Endothelial cell of umbilical vein (primary cell): ENCODE measurements around the gene MYZAP. TPM values are rescaled to one million over a fixed set of nuclear protein-coding genes. Genes with fewer than 3 reads are reported as not detected.

Experiments used
- BruUV-seq: library from RNA; stranded (reverse); fragments of 400-500 nt; replicated peaks from 2 replicates; lab custom pipeline; 2021; lab: Mats Ljungman, UMichigan
- CTCF ChIA-PET: fragments of 300-600, 350-600 bp; sonication (Branson Sonifier 250); formaldehyde crosslinking; loops from one replicate; lab custom pipeline; 2021; ENCODE audit warnings: antibody characterized with exemption, inconsistent platforms; lab: Charles Lee
- POLR2A ChIA-PET: fragments of 300-600, 350-600 bp; sonication (Branson Sonifier 250); formaldehyde crosslinking; loops from one replicate; lab custom pipeline; 2021; ENCODE audit warnings: antibody characterized with exemption, inconsistent platforms; lab: Charles Lee
- DNase-seq: peaks from one replicate; pipeline ENCODE4 v3.0.0-alpha.2; 2011; ENCODE audit warnings: low read depth, low spot score
- FAIRE-seq: peaks from 2 replicates; lab custom pipeline; 2011; peaks lifted over from hg19 to GRCh38; lab: Jason Lieb, UNC
- H2AFZ ChIP-seq: 2 replicates; pipeline ENCODE4 v1.6.0; 2012; ENCODE audit warnings: low read depth, low read length, control low read depth, inconsistent platforms
- H3K27ac ChIP-seq: 2 replicates; pipeline ENCODE4 v1.5.1; 2011; ENCODE audit warnings: low read depth, mild to moderate bottlenecking, control low read depth, low read length, moderate library complexity; ENCODE audit not compliant: insufficient read depth
- H3K27me3 ChIP-seq, 2 experiments: 2 replicates each; pipeline versions ENCODE4 v1.6.0 to v1.6.1; 2011; ENCODE audit warnings: low read length in 2 of 2, mixed read lengths in 1 of 2; ENCODE audit not compliant: control insufficient read depth in 2 of 2, insufficient read depth in 2 of 2
- H3K36me3 ChIP-seq, 2 experiments: 2 replicates in 1 of 2; 3 replicates in 1 of 2; pipeline ENCODE4 v1.5.1; 2011; ENCODE audit warnings: low read length in 2 of 2, mild to moderate bottlenecking in 1 of 2, moderate library complexity in 1 of 2; ENCODE audit not compliant: control insufficient read depth in 2 of 2, insufficient read depth in 2 of 2; ENCODE audit errors: extremely low read depth in 1 of 2
- H3K4me1 ChIP-seq: 3 replicates; pipeline ENCODE4 v1.5.1; 2011; ENCODE audit warnings: mild to moderate bottlenecking, low read length; ENCODE audit not compliant: control insufficient read depth, insufficient read depth; ENCODE audit errors: extremely low read depth
- H3K4me2 ChIP-seq: 2 replicates; pipeline ENCODE4 v1.6.1; 2011; ENCODE audit warnings: low read length, control low read depth, mixed read lengths; ENCODE audit not compliant: insufficient read depth
- H3K4me3 ChIP-seq, 3 experiments: fragments of 200-600 bp in 1 of 3; sonication (generic), shearing (Covaris generic) in 1 of 3; replicated peaks in 1 of 3; 2 replicates each; pipeline ENCODE4 v1.5.1; 2011 to 2016; ENCODE audit warnings: control low read depth in 3 of 3, low read length in 3 of 3, mild to moderate bottlenecking in 2 of 3, inconsistent platforms in 1 of 3, low read depth in 1 of 3, moderate library complexity in 1 of 3; ENCODE audit not compliant: insufficient read depth in 1 of 3
- H3K79me2 ChIP-seq: 2 replicates; pipeline ENCODE4 v1.6.0; 2012; ENCODE audit warnings: low read length, inconsistent platforms; ENCODE audit not compliant: control insufficient read depth, insufficient read depth
- H3K9ac ChIP-seq: replicated peaks from 2 replicates; pipeline ENCODE3; 2011; ENCODE audit warnings: low read length, control low read depth; ENCODE audit not compliant: insufficient read depth; ENCODE audit errors: extremely low read depth
- H3K9me1 ChIP-seq: replicated peaks from 3 replicates; pipeline ENCODE4 v1.6.0; 2011; ENCODE audit warnings: mild to moderate bottlenecking, low read length; ENCODE audit not compliant: control insufficient read depth, insufficient read depth; ENCODE audit errors: extremely low read depth
- H3K9me3 ChIP-seq: replicated peaks from 2 replicates; pipeline ENCODE4 v1.5.1; 2012; ENCODE audit warnings: low read length, inconsistent platforms; ENCODE audit not compliant: control insufficient read depth, insufficient read depth
- H4K20me1 ChIP-seq: replicated peaks from 2 replicates; pipeline ENCODE3; 2011; ENCODE audit warnings: mild to moderate bottlenecking, low read length; ENCODE audit not compliant: control insufficient read depth, insufficient read depth; ENCODE audit errors: extremely low read depth
- EZH2 ChIP-seq: IDR thresholded peaks from 2 replicates; pipeline ENCODE4 v1.6.1; 2012; ENCODE audit warnings: borderline replicate concordance, low read depth, mild to moderate bottlenecking, moderate library complexity, low read length, inconsistent platforms; ENCODE audit not compliant: severe bottlenecking
- FOS ChIP-seq: IDR thresholded peaks from 2 replicates; pipeline ENCODE4 v1.6.1; 2011; ENCODE audit warnings: mild to moderate bottlenecking, low read length, moderate library complexity, borderline replicate concordance; ENCODE audit not compliant: insufficient read depth
- GATA2 ChIP-seq: IDR thresholded peaks from 2 replicates; pipeline ENCODE4 v1.7.0; 2011; ENCODE audit warnings: low read depth, mild to moderate bottlenecking, moderate library complexity, mixed read lengths, low read length; ENCODE audit not compliant: insufficient read length, insufficient read depth
- JUN ChIP-seq: IDR thresholded peaks from 2 replicates; pipeline ENCODE4 v1.6.1; 2011; ENCODE audit warnings: borderline replicate concordance, low read depth; ENCODE audit not compliant: insufficient read length, insufficient read depth
- MYC ChIP-seq: IDR thresholded peaks from one replicate; pipeline ENCODE4 v1.6.1; 2011; ENCODE audit warnings: mild to moderate bottlenecking, low read depth, low read length
- POLR2A ChIP-seq: IDR thresholded peaks from 2 replicates; pipeline ENCODE4 v1.6.1; 2012; ENCODE audit warnings: low read depth, mild to moderate bottlenecking, control low read depth, low read length
- POLR2AphosphoS5 ChIP-seq: IDR thresholded peaks from 2 replicates; pipeline ENCODE4 v1.6.1; 2012; ENCODE audit warnings: low read depth, mild to moderate bottlenecking, control low read depth, low read length, moderate library complexity; ENCODE audit not compliant: insufficient read depth
- dilution Hi-C: fragments of 300-500 bp; cut with MboI; formaldehyde crosslinking; loops from one replicate; pipeline ENCODE4 v1.15.0; 2019; ENCODE audit warnings: low sequenced_read_pairs; ENCODE audit not compliant: extremely low pct_ligation_motif_present
- intact Hi-C: fragments of 100-400 bp; cut with micrococcal nuclease; formaldehyde crosslinking; loops from one replicate; pipeline ENCODE4 v1.10.0; 2022
- polyA plus RNA-seq, 4 experiments: library from polyadenylated mRNA; depleted of rRNA in 3 of 4; stranded (reverse) in 3 of 4; unstranded in 1 of 4; fragments of >200 nt; gene quantifications; 2 replicates each; pipeline versions ENCODE4 v1.2.1 to v1.2.3, GENCODE V29; 2011 to 2012; ENCODE audit warnings: missing spikeins in 1 of 4
- total RNA-seq: library from RNA; stranded (reverse); gene quantifications from 2 replicates; pipeline ENCODE4 v1.2.3, GENCODE V29; 2021
- TF ChIP-seq, protein P1 (sequence below), 2 donors: IDR thresholded peaks; 1 replicate in 1 of 2; 2 replicates in 1 of 2; pipeline ENCODE4 v1.5.1; 2011; ENCODE audit warnings: low read length in 2 of 2, mild to moderate bottlenecking in 2 of 2, moderate library complexity in 2 of 2, control low read depth in 1 of 2, inconsistent platforms in 1 of 2, low read depth in 1 of 2; ENCODE audit not compliant: insufficient read depth in 1 of 2; ENCODE audit errors: extremely low read depth in 1 of 2
- TF ChIP-seq, protein P2 (sequence below): IDR thresholded peaks from 2 replicates; pipeline ENCODE4 v1.6.1; 2011; ENCODE audit not compliant: insufficient read depth, insufficient read length

The MYZAP gene
- total and polyA plus RNA-seq, 2 donors (not counting 3 experiments of a cell fraction or from before 2014, with no cell fraction given), result 6.3 to 8.1 TPM

DNA sequence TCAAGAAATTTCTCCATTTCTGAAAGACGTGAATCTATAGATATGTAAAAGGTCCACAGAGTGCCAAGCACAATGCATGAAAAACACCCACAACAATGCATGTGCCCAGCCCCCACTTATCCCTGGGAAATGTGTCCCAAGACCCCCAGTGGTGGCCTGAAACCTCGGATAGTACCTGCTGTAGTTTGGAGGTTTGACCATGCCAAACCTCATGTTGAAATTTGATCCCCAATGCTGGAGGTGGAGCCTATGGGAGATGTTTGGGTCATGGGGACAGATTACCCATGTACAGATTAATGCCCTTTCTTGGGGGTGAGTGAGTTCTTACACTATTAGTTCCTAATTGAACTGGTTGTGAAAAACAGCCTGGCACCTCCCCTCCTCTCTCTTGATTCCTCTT lies 21.4 kb upstream of the MYZAP start:
- Histone ChIP-seq H3K4me2 (no peak overlapping the region), H3K9me1 (no peaks in the 10 kb centered on the region), H3K9ac (no peak overlapping the region), H3K36me3 (no peaks in the 10 kb centered on the region), H3K27ac (no peak overlapping the region), H3K27me3 (no peaks in the 10 kb centered on the region), H4K20me1 (no peaks in the 10 kb centered on the region), H3K79me2 (no peaks in the 10 kb centered on the region), H3K4me1 (peaks cover 16% of the 10 kb centered on the region), H2AFZ (no peak overlapping the region), H3K9me3 (no peaks in the 10 kb centered on the region), H3K4me3 (no peak overlapping the region)
- TF ChIP-seq POLR2A (no peak), EZH2 (no peak), GATA2 (no peak), JUN (no peak), FOS (no peak), POLR2AphosphoS5 (no peak), MYC (no peak)
- TF ChIP-seq, protein P1, sequence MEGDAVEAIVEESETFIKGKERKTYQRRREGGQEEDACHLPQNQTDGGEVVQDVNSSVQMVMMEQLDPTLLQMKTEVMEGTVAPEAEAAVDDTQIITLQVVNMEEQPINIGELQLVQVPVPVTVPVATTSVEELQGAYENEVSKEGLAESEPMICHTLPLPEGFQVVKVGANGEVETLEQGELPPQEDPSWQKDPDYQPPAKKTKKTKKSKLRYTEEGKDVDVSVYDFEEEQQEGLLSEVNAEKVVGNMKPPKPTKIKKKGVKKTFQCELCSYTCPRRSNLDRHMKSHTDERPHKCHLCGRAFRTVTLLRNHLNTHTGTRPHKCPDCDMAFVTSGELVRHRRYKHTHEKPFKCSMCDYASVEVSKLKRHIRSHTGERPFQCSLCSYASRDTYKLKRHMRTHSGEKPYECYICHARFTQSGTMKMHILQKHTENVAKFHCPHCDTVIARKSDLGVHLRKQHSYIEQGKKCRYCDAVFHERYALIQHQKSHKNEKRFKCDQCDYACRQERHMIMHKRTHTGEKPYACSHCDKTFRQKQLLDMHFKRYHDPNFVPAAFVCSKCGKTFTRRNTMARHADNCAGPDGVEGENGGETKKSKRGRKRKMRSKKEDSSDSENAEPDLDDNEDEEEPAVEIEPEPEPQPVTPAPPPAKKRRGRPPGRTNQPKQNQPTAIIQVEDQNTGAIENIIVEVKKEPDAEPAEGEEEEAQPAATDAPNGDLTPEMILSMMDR (IDR thresholded peaks at IDR 0.05; ENCODE audit: extremely low read depth in 1 of 2, insufficient read depth in 1 of 2, low read depth in 1 of 2, low read length in 2 of 2), result no peak
- TF ChIP-seq, protein P2, sequence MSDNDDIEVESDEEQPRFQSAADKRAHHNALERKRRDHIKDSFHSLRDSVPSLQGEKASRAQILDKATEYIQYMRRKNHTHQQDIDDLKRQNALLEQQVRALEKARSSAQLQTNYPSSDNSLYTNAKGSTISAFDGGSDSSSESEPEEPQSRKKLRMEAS, result no peak
- intact Hi-C loops, result no loop called here
- no peak for FAIRE-seq
- no TSS peak for BruUV-seq
- DNase-seq, result no peak
- POLR2A ChIA-PET, result no interaction called here
- CTCF ChIA-PET, result no interaction called here
- dilution Hi-C loops, result no loop called here
